GM18520 (cell line): ENCODE measurements around the gene PRR36.
"Not testable (repeated sequence)": the region's sequence is repeated elsewhere in the genome, so short reads cannot be mapped to it uniquely, and the experiment has no call there.

Source experiments
- ATAC-seq: cut with Tn5 transposase; IDR thresholded peaks from one replicate; pipeline ENCODE4 v1.9.1; 2021; ENCODE audit not compliant: unreplicated experiment

PRR36 gene

GRCh38 chr19:7861619-7862412 is 12.4 kb downstream of the PRR36 start:
- ATAC-seq, result no peak

GRCh38 chr19:7860714-7861618 is 13.2 kb downstream of the PRR36 start:
- ATAC-seq, result no peak

DNA sequence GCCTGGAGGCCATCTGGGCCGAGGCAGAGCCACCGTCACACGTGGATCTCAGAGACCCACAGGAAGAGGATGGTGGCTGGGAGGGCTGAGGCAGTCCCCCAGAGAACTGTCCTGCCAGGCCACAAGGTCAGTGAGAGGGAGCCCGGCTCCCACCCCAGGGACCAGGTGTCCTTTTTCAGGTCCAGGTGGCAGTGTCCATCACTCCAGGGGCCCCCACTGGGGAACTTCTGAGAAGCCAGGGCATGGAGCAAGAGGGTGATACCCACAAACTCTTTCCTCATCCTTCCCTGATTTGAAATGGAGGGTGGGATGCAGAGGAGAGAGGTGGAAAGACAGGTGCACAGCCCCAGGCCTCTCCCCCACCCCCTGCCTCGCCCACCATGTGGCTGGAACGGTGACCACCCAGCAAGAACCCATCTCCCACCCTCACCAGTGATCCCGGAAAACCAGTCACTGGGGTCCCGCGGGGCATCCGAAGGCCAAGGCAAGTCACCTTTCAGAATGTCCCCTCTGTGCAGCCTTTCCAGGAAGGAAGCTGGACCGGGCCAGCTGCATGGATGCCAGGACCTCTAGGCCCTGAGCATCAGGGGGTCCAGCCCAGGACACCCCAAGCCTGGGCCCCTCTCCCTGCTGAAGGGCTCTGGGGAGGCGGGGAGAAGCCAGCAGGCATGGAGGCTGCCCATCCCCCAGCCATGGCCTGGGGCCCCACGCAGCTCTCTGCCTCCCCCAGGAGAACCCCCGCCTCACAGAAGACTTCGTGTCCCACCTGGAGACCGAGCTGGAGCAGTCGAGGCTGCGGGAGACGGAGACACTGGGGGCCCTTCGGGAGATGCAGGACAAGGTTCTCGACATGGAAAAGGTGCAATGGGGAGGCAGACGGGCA is 14.1 kb downstream of the PRR36 start:
- no peak for ATAC-seq

GRCh38 chr19:7859087-7859486 is 15.1 kb downstream of the PRR36 start:
- ATAC-seq, result not testable (repeated sequence)

DNA sequence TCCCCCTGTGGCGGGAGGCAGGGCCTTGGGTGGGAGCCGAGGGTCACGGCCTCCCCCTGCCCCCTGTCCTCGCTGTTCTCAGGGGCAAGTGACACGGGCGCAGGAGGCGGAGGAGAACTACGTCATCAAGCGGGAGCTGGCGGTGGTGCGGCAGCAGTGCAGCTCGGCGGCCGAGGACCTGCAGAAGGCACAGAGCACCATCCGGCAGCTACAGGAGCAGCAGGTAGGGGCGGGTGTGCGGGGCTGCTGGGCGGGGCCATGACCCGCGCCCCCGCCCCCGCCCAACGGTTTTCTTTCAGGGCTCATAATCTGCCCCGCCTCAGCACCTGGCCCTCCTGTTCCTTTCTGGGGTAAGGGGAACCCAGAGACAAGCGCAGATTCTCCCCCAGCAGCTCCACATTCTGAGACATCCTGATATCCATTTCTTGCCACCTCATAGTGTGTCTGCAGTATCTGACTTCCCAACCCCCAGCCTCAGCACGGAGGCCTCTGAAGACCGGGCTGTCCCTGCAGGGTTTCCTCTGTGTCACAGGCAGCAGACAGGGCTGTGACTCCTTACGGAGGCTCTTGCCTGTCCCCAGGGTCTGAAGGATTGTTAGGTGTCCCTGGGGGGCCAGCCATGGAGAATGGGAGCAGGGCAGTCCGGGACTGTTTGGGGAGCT is 15.9 kb downstream of the PRR36 start:
- ATAC-seq, result no peak

- no peak for ATAC-seq
Observed at GRCh38 chr19:7857727-7858108, 16.5 kb downstream of the PRR36 start.

DNA sequence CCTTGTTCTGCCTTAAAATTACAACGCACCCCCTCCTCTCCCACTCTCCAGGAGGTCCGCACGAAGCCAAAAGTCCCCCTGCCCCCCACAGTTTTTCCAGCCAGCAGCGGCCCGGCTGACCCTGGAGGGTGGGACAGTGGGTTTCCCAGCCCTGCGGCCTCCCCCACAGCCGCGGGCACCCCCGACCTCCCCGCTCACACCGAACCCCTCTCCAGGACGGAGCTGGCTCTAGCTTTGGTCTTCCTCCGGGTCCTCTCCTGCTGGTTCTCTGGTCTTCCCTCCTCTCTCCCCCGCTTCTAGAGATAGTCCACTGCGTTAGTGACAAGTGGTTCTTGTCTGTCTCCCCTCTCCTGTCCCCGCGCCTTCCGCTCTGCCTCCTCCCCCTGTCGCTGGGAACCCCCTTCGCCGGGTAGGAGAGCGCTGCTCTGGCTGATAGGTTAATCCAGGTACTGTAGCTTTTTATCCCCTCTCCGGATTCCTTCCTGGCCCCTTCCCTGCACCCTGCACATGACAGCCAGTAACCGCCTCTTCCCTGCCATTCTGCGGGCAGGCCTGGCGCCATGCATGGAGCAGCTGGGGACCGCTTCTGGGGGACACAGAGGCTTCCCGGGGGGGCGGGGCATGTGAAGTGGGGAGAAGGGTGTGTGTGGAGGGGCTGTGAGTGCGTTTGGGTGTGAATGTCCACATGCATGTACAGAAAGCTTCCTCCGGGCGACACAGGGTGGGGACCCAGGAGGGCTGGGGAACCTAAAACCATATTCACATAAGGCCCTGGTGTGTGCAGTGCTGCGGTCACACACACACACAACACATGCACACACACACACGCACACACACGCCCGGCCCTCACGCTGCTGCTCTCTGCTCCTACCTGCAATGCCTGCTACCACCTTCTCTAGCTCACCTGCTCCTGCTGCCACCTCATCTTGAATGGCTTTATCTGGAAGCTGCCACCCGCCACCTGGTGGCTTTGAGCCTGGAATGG is 17.2 kb downstream of the PRR36 start:
- ATAC-seq, result no peak

DNA sequence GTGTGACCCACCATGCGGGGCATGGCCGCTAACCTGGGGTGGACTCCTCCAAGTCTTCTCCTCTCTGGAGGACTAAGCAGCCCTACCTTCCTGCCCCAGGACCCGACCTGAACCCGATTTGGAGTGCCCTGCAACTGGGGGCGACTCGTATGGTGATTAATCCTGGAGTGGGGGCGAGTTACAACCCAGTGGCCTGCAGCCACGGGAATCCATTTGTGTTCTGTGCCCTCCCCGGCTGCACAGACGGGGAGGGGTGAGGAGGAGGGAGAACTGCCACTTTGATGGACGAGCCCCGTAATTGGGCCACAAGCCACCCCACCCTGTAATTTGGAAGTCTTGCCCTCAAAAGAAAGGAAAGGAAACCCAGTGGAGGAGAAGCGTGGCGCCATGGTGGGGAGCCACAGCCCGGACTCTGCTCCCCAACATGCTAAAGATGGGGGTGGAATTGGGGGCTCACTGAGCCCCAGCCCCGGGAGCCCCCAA is 18.0 kb downstream of the PRR36 start:
- ATAC-seq, result no peak

DNA sequence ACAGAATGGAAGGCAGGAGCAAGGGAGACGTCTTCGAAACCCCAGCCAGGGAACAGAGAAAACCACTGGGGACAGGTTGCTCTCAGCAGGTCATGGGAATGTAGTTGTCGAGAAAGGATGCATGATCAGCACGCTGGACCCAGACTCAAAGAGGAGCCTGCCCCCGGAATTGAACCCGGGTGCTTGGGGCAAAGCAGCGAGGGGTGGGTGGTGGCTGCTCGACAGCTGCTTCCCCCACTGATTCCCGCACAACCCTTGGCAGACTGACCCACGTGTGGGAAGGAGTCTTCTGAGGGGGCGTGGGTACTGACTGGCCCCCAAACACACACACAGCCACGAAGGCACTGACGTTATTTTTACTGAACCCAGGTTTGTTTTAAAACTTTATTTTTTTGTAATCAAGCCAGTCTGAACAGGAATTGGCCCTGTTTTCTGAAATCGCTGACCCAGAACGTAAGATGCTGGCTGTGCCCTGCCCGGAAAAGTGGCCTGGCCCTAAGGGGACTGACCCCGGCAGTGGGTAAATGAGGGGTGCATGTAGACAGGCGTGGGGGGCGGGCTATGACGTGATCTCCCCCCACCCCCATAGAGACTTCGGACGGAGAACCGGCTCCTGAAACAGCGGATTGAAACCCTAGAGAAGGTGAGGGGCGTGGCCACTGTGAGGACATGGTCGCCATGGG is 18.6 kb downstream of the PRR36 start:
- no peak for ATAC-seq

- ATAC-seq, result no peak
Observed at GRCh38 chr19:7853770-7854128, 20.4 kb downstream of the PRR36 start.

DNA sequence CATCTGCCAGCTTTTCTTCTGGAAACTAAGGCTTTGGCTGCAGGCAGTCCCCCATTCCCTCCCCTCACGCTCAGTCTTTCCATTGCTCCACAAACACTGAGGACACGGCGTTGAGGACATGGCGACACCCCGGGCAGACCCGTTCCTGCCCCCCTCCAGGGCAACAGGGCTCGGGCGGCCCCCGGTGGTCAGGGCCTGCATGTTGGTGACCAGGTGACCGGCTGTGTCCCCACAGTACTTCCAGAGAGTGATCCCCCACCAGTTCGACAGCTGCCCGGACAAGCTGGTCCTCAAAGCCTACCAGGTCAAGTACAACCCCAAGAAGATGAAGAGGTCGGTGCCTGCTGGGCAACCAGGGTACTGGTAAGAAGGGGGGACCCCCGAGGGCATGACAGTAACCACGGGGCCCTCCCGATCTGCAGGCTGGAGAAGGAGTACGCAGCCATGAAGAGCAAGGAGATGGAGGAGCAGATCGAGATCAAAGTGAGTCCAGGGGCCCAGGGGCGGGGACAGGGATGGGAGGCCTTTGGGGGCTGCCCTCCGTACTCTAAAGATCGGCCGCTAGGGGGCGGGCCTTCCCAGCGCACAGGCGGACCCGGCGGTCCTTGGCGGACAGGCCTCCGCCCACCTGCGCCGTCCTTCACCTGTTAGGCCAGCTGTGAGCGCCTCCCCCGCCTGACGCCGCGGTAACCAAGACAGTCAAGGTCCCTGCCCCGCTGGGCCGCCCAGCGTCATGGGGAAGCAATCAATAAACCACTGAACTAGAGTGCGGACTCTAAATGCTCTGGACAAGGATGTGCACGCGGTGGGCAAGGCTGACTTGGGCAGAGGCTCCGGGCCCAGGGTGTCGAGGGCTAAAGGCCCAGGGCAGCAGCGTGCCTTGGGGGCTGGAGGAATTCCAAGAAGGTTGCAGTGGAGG is 21.1 kb downstream of the PRR36 start:
- ATAC-seq, result no peak

DNA sequence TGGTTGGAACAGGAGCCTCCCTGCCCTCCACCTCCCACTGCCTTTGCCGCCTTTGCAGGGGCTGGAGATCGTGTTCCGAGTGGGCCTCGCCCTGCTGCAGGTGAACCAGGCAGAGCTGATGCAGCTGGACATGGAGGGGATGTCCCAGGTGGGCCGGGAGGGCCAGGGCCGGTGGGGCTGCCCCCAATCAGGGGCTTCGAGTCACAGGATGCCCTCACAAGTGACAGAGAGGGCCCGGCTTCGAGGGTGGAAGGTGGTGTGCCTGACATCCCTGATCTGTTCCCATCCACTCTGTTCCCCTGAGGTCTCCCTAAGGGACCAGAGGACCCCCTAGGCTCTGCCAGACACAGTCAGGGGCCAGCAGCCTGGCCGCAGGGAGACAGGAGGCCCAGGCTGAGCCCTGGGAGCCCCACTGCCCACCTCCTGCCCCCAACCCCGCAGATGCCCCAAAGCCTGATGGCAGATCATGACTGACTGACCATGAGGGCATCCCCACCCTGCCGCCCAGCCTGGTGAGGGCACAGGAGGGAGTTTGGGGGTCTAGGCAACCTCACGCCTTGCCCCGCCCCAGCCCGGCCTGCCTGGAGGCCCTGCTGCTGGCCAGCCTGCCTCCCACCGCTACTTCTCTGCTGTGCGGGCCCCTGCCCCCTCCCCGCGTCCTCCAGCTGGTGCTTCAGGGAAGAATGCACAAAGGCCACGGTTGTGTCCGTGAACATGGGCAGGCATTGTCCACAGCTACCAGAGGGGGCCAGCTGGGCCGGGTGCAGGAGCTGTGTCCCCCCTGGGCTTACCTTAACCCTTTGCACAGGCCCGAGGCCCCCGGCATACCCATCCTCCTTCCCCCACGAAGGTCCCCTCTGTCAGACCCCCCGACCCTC is 22.3 kb downstream of the PRR36 start:
- no peak for ATAC-seq

GRCh38 chr19:7850945-7851622 is 23.1 kb downstream of the PRR36 start:
- ATAC-seq, result no peak

- no peak for ATAC-seq
Observed at GRCh38 chr19:7850000-7850813, 24.0 kb downstream of the PRR36 start.

- ATAC-seq, result no peak
Observed at GRCh38 chr19:7849631-7849999, 24.6 kb downstream of the PRR36 start.
